Left forelimb (tissue), 1 donor: ENCODE results near the gene TMEM167B.
A peak's percentile ranks its signal among the peaks of the same experiment; 100 is the strongest.
"Not testable (repeated sequence)": the region's sequence is repeated elsewhere in the genome, so short reads cannot be mapped to it uniquely, and the experiment has no call there.

Source experiments
- DNase-seq: peaks from one replicate; pipeline ENCODE4 v3.0.0-alpha.2; 2018; ENCODE audit warnings: low spot score

The TMEM167B gene

GRCh38 chr1:109090196-109091077 is at the start of gene TMEM167B:
TMEM167B (plus strand) TSS chr1:109090764; CDS start chr1:109090873, 109 bp downstream.
- peak; percentile 94 for DNase-seq

- peak; percentile 67 for DNase-seq
Observed at GRCh38 chr1:109040989-109041620, 49.5 kb upstream of the TMEM167B start.

GRCh38 chr1:109041621-109042468 is 48.7 kb upstream of the TMEM167B start, which contains the start of gene WDR47:
WDR47 (minus strand) TSS chr1:109042102; CDS start chr1:109023512, 18,590 bp downstream.
- peak; percentile 95 for DNase-seq

- no peak for DNase-seq
Observed at GRCh38 chr1:109045595-109045994, 45.0 kb upstream of the TMEM167B start.

- no peak for DNase-seq
Observed at GRCh38 chr1:109046671-109047070, 43.9 kb upstream of the TMEM167B start.

GRCh38 chr1:109047339-109047738 is 43.2 kb upstream of the TMEM167B start:
- no peak for DNase-seq

- no peak for DNase-seq
Observed at GRCh38 chr1:109048335-109048734, 42.2 kb upstream of the TMEM167B start.

- no peak for DNase-seq
Observed at GRCh38 chr1:109050228-109050995, 40.2 kb upstream of the TMEM167B start.

GRCh38 chr1:109052145-109052544 is 38.4 kb upstream of the TMEM167B start:
- not testable (repeated sequence) for DNase-seq

GRCh38 chr1:109056064-109056463 is 34.5 kb upstream of the TMEM167B start:
- DNase-seq = no peak

- no peak for DNase-seq
Observed at GRCh38 chr1:109059026-109059425, 31.5 kb upstream of the TMEM167B start.

- no peak for DNase-seq
Observed at GRCh38 chr1:109060707-109061106, 29.9 kb upstream of the TMEM167B start.

GRCh38 chr1:109061183-109061582 is 29.4 kb upstream of the TMEM167B start:
- DNase-seq = no peak

GRCh38 chr1:109065137-109065536 is 25.4 kb upstream of the TMEM167B start:
- no peak for DNase-seq

GRCh38 chr1:109067883-109068282 is 22.7 kb upstream of the TMEM167B start:
- no peak for DNase-seq

- DNase-seq = no peak
Observed at GRCh38 chr1:109069294-109069693, 21.3 kb upstream of the TMEM167B start.

- DNase-seq = peak; percentile 96
Observed at GRCh38 chr1:109075531-109076490, 14.8 kb upstream of the TMEM167B start, which contains the start of gene TAF13. TAF13 (minus strand) TSS chr1:109076003; CDS start chr1:109075947, 56 bp downstream.

GRCh38 chr1:109078317-109078716 is 12.2 kb upstream of the TMEM167B start:
- no peak for DNase-seq

GRCh38 chr1:109079240-109079622 is 11.3 kb upstream of the TMEM167B start:
- no peak for DNase-seq

- no peak for DNase-seq
Observed at GRCh38 chr1:109080441-109081082, 10.0 kb upstream of the TMEM167B start.
